HepG2 (cell line): Measurements from ENCODE around the gene TMEM63B. TPM values are rescaled to one million over a fixed set of nuclear protein-coding genes. Genes with fewer than 3 reads are reported as not detected.
A peak's percentile ranks its signal among the peaks of the same experiment; 100 is the strongest.

ENCODE experiments used
- ARID3A ChIP-seq: IDR thresholded peaks from 2 replicates; pipeline ENCODE4 v1.6.1; 2012; ENCODE audit warnings: low read depth, low read length, improper control_type of control experiment
- CHD4 ChIP-seq: fragments of 200-600 bp; sonication (generic); IDR thresholded peaks from 2 replicates; pipeline ENCODE4 v1.7.0; 2017; ENCODE audit warnings: mild to moderate bottlenecking, low read length, borderline replicate concordance
- GATAD2A ChIP-seq: IDR thresholded peaks from 2 replicates; pipeline ENCODE4 v1.6.1; 2016
- HNF4A ChIP-seq: sonication (generic); formaldehyde crosslinking; IDR thresholded peaks from 2 replicates; pipeline ENCODE4 v1.4.0; 2020; ENCODE audit warnings: missing genetic modification reagents
- JDP2 ChIP-seq: sonication (generic); formaldehyde crosslinking; IDR thresholded peaks from 2 replicates; pipeline ENCODE4 v1.8.1; 2022; ENCODE audit warnings: missing genetic modification reagents, borderline replicate concordance
- MBNL3 ChIP-seq: fragments of 250-450 bp; sonication (Bioruptor Pico); conservative IDR thresholded peaks from 2 replicates; pipeline ENCODE4 v1.8.0; 2022; ENCODE audit warnings: mild to moderate bottlenecking, inconsistent platforms
- MTA1 ChIP-seq: sonication (generic); formaldehyde crosslinking; IDR thresholded peaks from 2 replicates; pipeline ENCODE4 v1.4.0; 2020; ENCODE audit warnings: missing genetic modification reagents, mild to moderate bottlenecking, borderline replicate concordance
- SP140L ChIP-seq: sonication (generic); formaldehyde crosslinking; IDR thresholded peaks from 2 replicates; pipeline ENCODE4 v1.4.0; 2020; ENCODE audit warnings: missing genetic modification reagents, borderline replicate concordance
- ZFP36L1 ChIP-seq: sonication (generic); formaldehyde crosslinking; IDR thresholded peaks from 2 replicates; pipeline ENCODE4 v1.8.0; 2022; ENCODE audit warnings: mild to moderate bottlenecking, missing genetic modification reagents, moderate library complexity
- ZFP91 ChIP-seq: sonication (generic); formaldehyde crosslinking; IDR thresholded peaks from 2 replicates; pipeline ENCODE4 v1.9.0; 2022; ENCODE audit warnings: missing genetic modification reagents, mild to moderate bottlenecking, borderline replicate concordance
- ZNF143 ChIP-seq: sonication (generic); formaldehyde crosslinking; IDR thresholded peaks from 2 replicates; pipeline ENCODE4 v1.4.0; 2020; ENCODE audit warnings: missing genetic modification reagents
- ZNF251 ChIP-seq: sonication (generic); formaldehyde crosslinking; IDR thresholded peaks from 2 replicates; pipeline ENCODE4 v1.9.0; 2021; ENCODE audit warnings: mild to moderate bottlenecking, missing genetic modification reagents
- ZNF354B ChIP-seq: sonication (generic); formaldehyde crosslinking; IDR thresholded peaks from 2 replicates; pipeline ENCODE4 v1.8.0; 2022; ENCODE audit warnings: mild to moderate bottlenecking, missing genetic modification reagents
- ZNF83 ChIP-seq: sonication (generic); formaldehyde crosslinking; IDR thresholded peaks from 2 replicates; pipeline ENCODE4 v1.4.0; 2020; ENCODE audit warnings: missing genetic modification reagents, mild to moderate bottlenecking, borderline replicate concordance
- polyA plus RNA-seq, 8 experiments: library from polyadenylated mRNA; depleted of rRNA in 3 of 8; stranded (reverse) in 7 of 8; unstranded in 1 of 8; fragments of >200 nt; fragmentation: Illumina TruSeq in 4 of 8; extraction: Trizol in 4 of 8; gene quantifications; 2 replicates each; pipeline versions ENCODE4 v1.2.1 to v1.2.3, GENCODE V29; 2011 to 2016; ENCODE audit warnings: low read depth in 4 of 8, missing spikeins in 1 of 8, mixed read lengths in 1 of 8; ENCODE audit not compliant: insufficient read depth in 1 of 8
- total RNA-seq, 5 experiments: library from RNA; depleted of rRNA; stranded (reverse); fragments of >200 nt; fragmentation: Illumina TruSeq; extraction: Trizol; gene quantifications; 2 replicates each; pipeline ENCODE4 v1.2.3, GENCODE V29; 2016; ENCODE audit warnings: low read depth in 1 of 5
- TF ChIP-seq, protein P1 (sequence below), 2 experiments: IDR thresholded peaks; 2 replicates each; pipeline ENCODE4 v1.6.1; 2011 to 2012; ENCODE audit warnings: low read length in 2 of 2, borderline replicate concordance in 1 of 2, low read depth in 1 of 2, mild to moderate bottlenecking in 1 of 2, moderate library complexity in 1 of 2
- TF ChIP-seq, protein P2 (sequence below): sonication (generic); formaldehyde crosslinking; IDR thresholded peaks from 2 replicates; pipeline ENCODE4 v1.4.0; 2020; ENCODE audit warnings: missing genetic modification reagents

Gene TMEM63B
- total and polyA plus RNA-seq, 2 of the 13 experiments (the other 11 are each of a cell fraction or from before 2014, with no cell fraction given) = 27.4 to 75.8 TPM

- TF ChIP-seq, protein P1, sequence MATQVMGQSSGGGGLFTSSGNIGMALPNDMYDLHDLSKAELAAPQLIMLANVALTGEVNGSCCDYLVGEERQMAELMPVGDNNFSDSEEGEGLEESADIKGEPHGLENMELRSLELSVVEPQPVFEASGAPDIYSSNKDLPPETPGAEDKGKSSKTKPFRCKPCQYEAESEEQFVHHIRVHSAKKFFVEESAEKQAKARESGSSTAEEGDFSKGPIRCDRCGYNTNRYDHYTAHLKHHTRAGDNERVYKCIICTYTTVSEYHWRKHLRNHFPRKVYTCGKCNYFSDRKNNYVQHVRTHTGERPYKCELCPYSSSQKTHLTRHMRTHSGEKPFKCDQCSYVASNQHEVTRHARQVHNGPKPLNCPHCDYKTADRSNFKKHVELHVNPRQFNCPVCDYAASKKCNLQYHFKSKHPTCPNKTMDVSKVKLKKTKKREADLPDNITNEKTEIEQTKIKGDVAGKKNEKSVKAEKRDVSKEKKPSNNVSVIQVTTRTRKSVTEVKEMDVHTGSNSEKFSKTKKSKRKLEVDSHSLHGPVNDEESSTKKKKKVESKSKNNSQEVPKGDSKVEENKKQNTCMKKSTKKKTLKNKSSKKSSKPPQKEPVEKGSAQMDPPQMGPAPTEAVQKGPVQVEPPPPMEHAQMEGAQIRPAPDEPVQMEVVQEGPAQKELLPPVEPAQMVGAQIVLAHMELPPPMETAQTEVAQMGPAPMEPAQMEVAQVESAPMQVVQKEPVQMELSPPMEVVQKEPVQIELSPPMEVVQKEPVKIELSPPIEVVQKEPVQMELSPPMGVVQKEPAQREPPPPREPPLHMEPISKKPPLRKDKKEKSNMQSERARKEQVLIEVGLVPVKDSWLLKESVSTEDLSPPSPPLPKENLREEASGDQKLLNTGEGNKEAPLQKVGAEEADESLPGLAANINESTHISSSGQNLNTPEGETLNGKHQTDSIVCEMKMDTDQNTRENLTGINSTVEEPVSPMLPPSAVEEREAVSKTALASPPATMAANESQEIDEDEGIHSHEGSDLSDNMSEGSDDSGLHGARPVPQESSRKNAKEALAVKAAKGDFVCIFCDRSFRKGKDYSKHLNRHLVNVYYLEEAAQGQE (IDR thresholded peaks at IDR 0.05; ENCODE audit: borderline replicate concordance in 1 of 2, low read depth in 1 of 2, low read length in 2 of 2) = no peak
- TF ChIP-seq ZNF354B (CRISPR knock-in tag) (peak; percentile 89; the same call in 1 of the 2 replicates), ZFP91 (peak; percentile 89; the same call in 1 of the 2 replicates), ARID3A (0 out of 2 replicates have a peak, but pooled peaks have one; percentile 7), JDP2 (CRISPR knock-in tag) (no peak), ZNF251 (CRISPR knock-in tag) (no peak), HNF4A (CRISPR knock-in tag) (peak; percentile 41; the same call in 1 of the 2 replicates), MBNL3 (no peak), CHD4 (no peak), ZFP36L1 (CRISPR knock-in tag) (no peak), ZNF83 (no peak), ZNF143 (0 out of 2 replicates have a peak, but pooled peaks have one; percentile 11), SP140L (no peak), GATAD2A (CRISPR knock-in tag) (peak; percentile 68), MTA1 (CRISPR knock-in tag) (peak; percentile 57; the same call in 1 of the 2 replicates)
- TF ChIP-seq, protein P2, sequence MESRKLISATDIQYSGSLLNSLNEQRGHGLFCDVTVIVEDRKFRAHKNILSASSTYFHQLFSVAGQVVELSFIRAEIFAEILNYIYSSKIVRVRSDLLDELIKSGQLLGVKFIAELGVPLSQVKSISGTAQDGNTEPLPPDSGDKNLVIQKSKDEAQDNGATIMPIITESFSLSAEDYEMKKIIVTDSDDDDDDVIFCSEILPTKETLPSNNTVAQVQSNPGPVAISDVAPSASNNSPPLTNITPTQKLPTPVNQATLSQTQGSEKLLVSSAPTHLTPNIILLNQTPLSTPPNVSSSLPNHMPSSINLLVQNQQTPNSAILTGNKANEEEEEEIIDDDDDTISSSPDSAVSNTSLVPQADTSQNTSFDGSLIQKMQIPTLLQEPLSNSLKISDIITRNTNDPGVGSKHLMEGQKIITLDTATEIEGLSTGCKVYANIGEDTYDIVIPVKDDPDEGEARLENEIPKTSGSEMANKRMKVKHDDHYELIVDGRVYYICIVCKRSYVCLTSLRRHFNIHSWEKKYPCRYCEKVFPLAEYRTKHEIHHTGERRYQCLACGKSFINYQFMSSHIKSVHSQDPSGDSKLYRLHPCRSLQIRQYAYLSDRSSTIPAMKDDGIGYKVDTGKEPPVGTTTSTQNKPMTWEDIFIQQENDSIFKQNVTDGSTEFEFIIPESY (CRISPR knock-in tag) = peak; percentile 100
These were observed 24.2 kb downstream of the TMEM63B start (continued) for GRCh38 chr6:44151348-44152108.
